GM23338 (cell line): ENCODE results near the gene VMAC. TPM values are rescaled to one million over a fixed set of nuclear protein-coding genes. Genes with fewer than 3 reads are reported as not detected.

Experiments used
- ATAC-seq: fragments of 200-7000 bp; cut with Tn5 transposase; 3 replicates; pipeline ENCODE4 v1.9.1; 2020
- DNase-seq: peaks from one replicate; pipeline ENCODE4 v3.0.0-alpha.2; 2015; ENCODE audit warnings: low spot score
- H2AFZ ChIP-seq: fragments of 200-600 bp; sonication (generic); 2 replicates; pipeline ENCODE4 v1.8.0; 2016; ENCODE audit warnings: antibody characterized with exemption, mild to moderate bottlenecking, moderate library complexity
- H3F3A ChIP-seq: fragments of 200-600 bp; sonication (generic); replicated peaks from 2 replicates; pipeline ENCODE4 v1.8.0; 2017; ENCODE audit warnings: antibody characterized with exemption, mixed run types, low read depth
- H3K27ac ChIP-seq: fragments of 200-600 bp; sonication (generic); 2 replicates; pipeline ENCODE4 v1.6.1; 2016; ENCODE audit warnings: low read depth
- H3K27me3 ChIP-seq: fragments of 200-600 bp; sonication (generic); 2 replicates; pipeline ENCODE4 v1.8.0; 2016; ENCODE audit warnings: mild to moderate bottlenecking, mixed run types, moderate library complexity; ENCODE audit not compliant: insufficient read depth
- H3K36me3 ChIP-seq: fragments of 200-600 bp; sonication (generic); 2 replicates; pipeline ENCODE4 v1.8.0; 2016; ENCODE audit warnings: mild to moderate bottlenecking; ENCODE audit not compliant: insufficient read depth
- H3K4me1 ChIP-seq: fragments of 200-600 bp; sonication (generic); 2 replicates; pipeline ENCODE4 v1.8.0; 2016; ENCODE audit warnings: mild to moderate bottlenecking, moderate library complexity; ENCODE audit not compliant: insufficient read depth
- H3K4me2 ChIP-seq: fragments of 200-600 bp; sonication (generic); 2 replicates; pipeline ENCODE4 v1.7.1; 2017; ENCODE audit warnings: mixed run types
- H3K4me3 ChIP-seq: fragments of 200-600 bp; sonication (generic); 2 replicates; pipeline ENCODE4 v1.6.1; 2016; ENCODE audit warnings: mixed run types
- H3K79me2 ChIP-seq: fragments of 200-600 bp; sonication (generic); replicated peaks from 2 replicates; pipeline ENCODE4 v1.8.0; 2017; ENCODE audit warnings: mild to moderate bottlenecking; ENCODE audit not compliant: insufficient read depth
- H3K9me2 ChIP-seq: fragments of 200-600 bp; sonication (generic); 2 replicates; pipeline ENCODE4 v1.8.0; 2017; ENCODE audit not compliant: insufficient read depth
- H4K20me1 ChIP-seq: fragments of 200-600 bp; sonication (generic); replicated peaks from 2 replicates; pipeline ENCODE4 v1.8.0; 2017; ENCODE audit warnings: mild to moderate bottlenecking; ENCODE audit not compliant: insufficient read depth
- H3K27ac Mint-ChIP-seq: 2 replicates; pipeline ENCODE4 v1.8.0; 2020; ENCODE audit warnings: inconsistent platforms, mild to moderate bottlenecking, moderate library complexity, mixed read lengths
- H3K27me3 Mint-ChIP-seq: 3 replicates; pipeline ENCODE4 v1.8.0; 2022; ENCODE audit warnings: low read depth, mild to moderate bottlenecking, moderate library complexity, mixed read lengths, inconsistent platforms; ENCODE audit not compliant: insufficient read depth, poor library complexity
- H3K36me3 Mint-ChIP-seq: 3 replicates; pipeline ENCODE4 v1.8.0; 2021; ENCODE audit warnings: low read depth, mild to moderate bottlenecking, inconsistent platforms, moderate library complexity, mixed read lengths
- H3K4me1 Mint-ChIP-seq: 3 replicates; pipeline ENCODE4 v1.8.0; 2020; ENCODE audit warnings: mild to moderate bottlenecking, inconsistent platforms, mixed read lengths
- H3K4me3 Mint-ChIP-seq: 3 replicates; pipeline ENCODE4 v1.8.0; 2021; ENCODE audit warnings: moderate library complexity, mild to moderate bottlenecking, inconsistent platforms, mixed read lengths
- H3K9me3 Mint-ChIP-seq: 3 replicates; pipeline ENCODE4 v1.8.0; 2020; ENCODE audit warnings: moderate library complexity, mild to moderate bottlenecking, inconsistent platforms, mixed read lengths
- CREB1 ChIP-seq: fragments of 250-450 bp; sonication (Bioruptor Pico); IDR thresholded peaks from 2 replicates; pipeline ENCODE4 v1.5.0; 2020; ENCODE audit warnings: low read depth, mild to moderate bottlenecking, moderate library complexity
- CTCF ChIP-seq, 2 experiments: fragments of 200-600 bp in 1 of 2; sonication (generic) in 1 of 2; conservative IDR thresholded peaks; 2 replicates each; pipeline versions ENCODE4 v1.5.1 to v1.6.1; 2016 to 2017; ENCODE audit warnings: antibody characterized with exemption in 2 of 2, low read depth in 2 of 2, mild to moderate bottlenecking in 2 of 2, moderate library complexity in 1 of 2
- ETS1 ChIP-seq: IDR thresholded peaks from 2 replicates; pipeline ENCODE4 v1.6.1; 2016; ENCODE audit warnings: antibody characterized with exemption
- EZH2 ChIP-seq: fragments of 200-600 bp; sonication (generic); IDR thresholded peaks from one replicate; pipeline ENCODE4 v1.8.0; 2017; ENCODE audit warnings: antibody characterized with exemption, mild to moderate bottlenecking, low read depth; ENCODE audit not compliant: unreplicated experiment
- EZH2phosphoT487 ChIP-seq: fragments of 200-600 bp; sonication (generic); IDR thresholded peaks from one replicate; pipeline ENCODE4 v1.8.1; 2018; ENCODE audit warnings: antibody characterized with exemption; ENCODE audit not compliant: unreplicated experiment
- JUNB ChIP-seq: IDR thresholded peaks from one replicate; pipeline ENCODE4 v1.6.1; 2016; ENCODE audit warnings: antibody characterized with exemption; ENCODE audit not compliant: unreplicated experiment
- NANOG ChIP-seq: IDR thresholded peaks from 2 replicates; pipeline ENCODE4 v1.6.1; 2016; ENCODE audit warnings: antibody characterized with exemption, borderline replicate concordance
- POLR2AphosphoS5 ChIP-seq: IDR thresholded peaks from 2 replicates; pipeline ENCODE4 v1.6.1; 2016; ENCODE audit warnings: antibody characterized with exemption, low read depth
- STAT1 ChIP-seq: IDR thresholded peaks from one replicate; pipeline ENCODE4 v1.6.1; 2016; ENCODE audit warnings: antibody characterized with exemption; ENCODE audit not compliant: unreplicated experiment
- ZNF114 ChIP-seq: fragments of 250-450 bp; sonication (Bioruptor Pico); IDR thresholded peaks from 2 replicates; pipeline ENCODE4 v1.5.0; 2020; ENCODE audit warnings: mild to moderate bottlenecking, moderate library complexity
- ZNF331 ChIP-seq: fragments of 250-450 bp; sonication (Bioruptor Pico); IDR thresholded peaks from 2 replicates; pipeline ENCODE4 v1.5.0; 2020; ENCODE audit warnings: low read depth, mild to moderate bottlenecking, moderate library complexity
- polyA plus RNA-seq: library from polyadenylated mRNA; unstranded; fragments of >200 nt; fragmentation: Nextera tagmentation; extraction: Ambion mirVana; gene quantifications from 2 replicates; pipeline ENCODE4 v1.2.1, GENCODE V29; 2016
- total RNA-seq: library from RNA; depleted of rRNA; stranded (reverse); fragments of >200 nt; shearing (Covaris generic); gene quantifications from 2 replicates; pipeline ENCODE4 v1.2.3, GENCODE V29; 2014
- TF ChIP-seq, protein P1 (sequence below): fragments of 250-450 bp; sonication (Bioruptor Pico); IDR thresholded peaks from 2 replicates; pipeline ENCODE4 v1.5.0; 2020; ENCODE audit warnings: mild to moderate bottlenecking, moderate library complexity
- TF ChIP-seq, protein P2 (sequence below): IDR thresholded peaks from one replicate; pipeline ENCODE4 v1.6.1; 2018; ENCODE audit warnings: antibody characterized with exemption; ENCODE audit not compliant: unreplicated experiment

Gene VMAC
- total and polyA plus RNA-seq, 2 experiments from 2014 or later: 0.79 to 3.7 TPM

DNA sequence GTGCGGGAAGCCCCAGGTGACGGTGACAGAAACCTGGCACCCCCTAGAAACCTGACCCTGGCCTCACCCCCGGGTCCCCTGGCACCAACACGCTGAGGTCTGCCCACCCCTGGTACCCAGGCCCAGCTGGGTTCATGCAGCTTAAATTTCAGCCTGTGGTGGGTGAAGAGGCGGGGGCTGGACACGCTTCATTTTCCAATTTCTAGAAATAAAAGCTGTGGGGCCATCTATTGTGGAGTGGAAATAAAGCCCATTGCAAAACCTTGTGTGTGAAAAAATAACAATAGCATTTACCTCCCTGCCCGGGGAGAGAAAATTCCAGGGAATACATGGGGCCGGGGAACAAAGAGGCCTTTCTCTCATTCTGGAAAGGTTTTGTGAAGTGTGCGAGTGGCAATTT, 26.8 kb upstream of the VMAC start:
- H3K27me3 ChIP-seq: no peaks in the 10 kb centered on the region
- H3K9me3 Mint-ChIP-seq: no peaks in the 10 kb centered on the region; the same call in 2 of the 3 replicates
- H3K4me3 Mint-ChIP-seq: no peak overlapping the region
- TF ChIP-seq ZNF114 (no peak), POLR2AphosphoS5 (no peak), CTCF (conservative IDR thresholded peaks at IDR 0.05; ENCODE audit: low read depth in 2 of 2) (no peak), EZH2 (no peak), NANOG (no peak), ZNF331 (CRISPR knock-in tag) (no peak), CREB1 (no peak), JUNB (no peak), STAT1 (no peak), ETS1 (no peak), EZH2phosphoT487 (no peak)
- TF ChIP-seq, protein P1, sequence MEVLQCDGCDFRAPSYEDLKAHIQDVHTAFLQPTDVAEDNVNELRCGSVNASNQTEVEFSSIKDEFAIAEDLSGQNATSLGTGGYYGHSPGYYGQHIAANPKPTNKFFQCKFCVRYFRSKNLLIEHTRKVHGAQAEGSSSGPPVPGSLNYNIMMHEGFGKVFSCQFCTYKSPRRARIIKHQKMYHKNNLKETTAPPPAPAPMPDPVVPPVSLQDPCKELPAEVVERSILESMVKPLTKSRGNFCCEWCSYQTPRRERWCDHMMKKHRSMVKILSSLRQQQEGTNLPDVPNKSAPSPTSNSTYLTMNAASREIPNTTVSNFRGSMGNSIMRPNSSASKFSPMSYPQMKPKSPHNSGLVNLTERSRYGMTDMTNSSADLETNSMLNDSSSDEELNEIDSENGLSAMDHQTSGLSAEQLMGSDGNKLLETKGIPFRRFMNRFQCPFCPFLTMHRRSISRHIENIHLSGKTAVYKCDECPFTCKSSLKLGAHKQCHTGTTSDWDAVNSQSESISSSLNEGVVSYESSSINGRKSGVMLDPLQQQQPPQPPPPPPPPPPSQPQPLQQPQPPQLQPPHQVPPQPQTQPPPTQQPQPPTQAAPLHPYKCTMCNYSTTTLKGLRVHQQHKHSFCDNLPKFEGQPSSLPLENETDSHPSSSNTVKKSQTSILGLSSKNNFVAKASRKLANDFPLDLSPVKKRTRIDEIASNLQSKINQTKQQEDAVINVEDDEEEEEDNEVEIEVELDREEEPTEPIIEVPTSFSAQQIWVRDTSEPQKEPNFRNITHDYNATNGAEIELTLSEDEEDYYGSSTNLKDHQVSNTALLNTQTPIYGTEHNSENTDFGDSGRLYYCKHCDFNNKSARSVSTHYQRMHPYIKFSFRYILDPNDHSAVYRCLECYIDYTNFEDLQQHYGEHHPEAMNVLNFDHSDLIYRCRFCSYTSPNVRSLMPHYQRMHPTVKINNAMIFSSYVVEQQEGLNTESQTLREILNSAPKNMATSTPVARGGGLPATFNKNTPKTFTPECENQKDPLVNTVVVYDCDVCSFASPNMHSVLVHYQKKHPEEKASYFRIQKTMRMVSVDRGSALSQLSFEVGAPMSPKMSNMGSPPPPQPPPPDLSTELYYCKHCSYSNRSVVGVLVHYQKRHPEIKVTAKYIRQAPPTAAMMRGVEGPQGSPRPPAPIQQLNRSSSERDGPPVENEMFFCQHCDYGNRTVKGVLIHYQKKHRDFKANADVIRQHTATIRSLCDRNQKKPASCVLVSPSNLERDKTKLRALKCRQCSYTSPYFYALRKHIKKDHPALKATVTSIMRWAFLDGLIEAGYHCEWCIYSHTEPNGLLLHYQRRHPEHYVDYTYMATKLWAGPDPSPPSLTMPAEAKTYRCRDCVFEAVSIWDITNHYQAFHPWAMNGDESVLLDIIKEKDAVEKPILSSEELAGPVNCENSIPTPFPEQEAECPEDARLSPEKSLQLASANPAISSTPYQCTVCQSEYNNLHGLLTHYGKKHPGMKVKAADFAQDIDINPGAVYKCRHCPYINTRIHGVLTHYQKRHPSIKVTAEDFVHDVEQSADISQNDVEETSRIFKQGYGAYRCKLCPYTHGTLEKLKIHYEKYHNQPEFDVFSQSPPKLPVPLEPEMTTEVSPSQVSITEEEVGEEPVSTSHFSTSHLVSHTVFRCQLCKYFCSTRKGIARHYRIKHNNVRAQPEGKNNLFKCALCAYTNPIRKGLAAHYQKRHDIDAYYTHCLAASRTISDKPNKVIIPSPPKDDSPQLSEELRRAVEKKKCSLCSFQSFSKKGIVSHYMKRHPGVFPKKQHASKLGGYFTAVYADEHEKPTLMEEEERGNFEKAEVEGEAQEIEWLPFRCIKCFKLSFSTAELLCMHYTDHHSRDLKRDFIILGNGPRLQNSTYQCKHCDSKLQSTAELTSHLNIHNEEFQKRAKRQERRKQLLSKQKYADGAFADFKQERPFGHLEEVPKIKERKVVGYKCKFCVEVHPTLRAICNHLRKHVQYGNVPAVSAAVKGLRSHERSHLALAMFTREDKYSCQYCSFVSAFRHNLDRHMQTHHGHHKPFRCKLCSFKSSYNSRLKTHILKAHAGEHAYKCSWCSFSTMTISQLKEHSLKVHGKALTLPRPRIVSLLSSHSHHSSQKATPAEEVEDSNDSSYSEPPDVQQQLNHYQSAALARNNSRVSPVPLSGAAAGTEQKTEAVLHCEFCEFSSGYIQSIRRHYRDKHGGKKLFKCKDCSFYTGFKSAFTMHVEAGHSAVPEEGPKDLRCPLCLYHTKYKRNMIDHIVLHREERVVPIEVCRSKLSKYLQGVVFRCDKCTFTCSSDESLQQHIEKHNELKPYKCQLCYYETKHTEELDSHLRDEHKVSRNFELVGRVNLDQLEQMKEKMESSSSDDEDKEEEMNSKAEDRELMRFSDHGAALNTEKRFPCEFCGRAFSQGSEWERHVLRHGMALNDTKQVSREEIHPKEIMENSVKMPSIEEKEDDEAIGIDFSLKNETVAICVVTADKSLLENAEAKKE (CRISPR knock-in tag): no peak
- TF ChIP-seq, protein P2, sequence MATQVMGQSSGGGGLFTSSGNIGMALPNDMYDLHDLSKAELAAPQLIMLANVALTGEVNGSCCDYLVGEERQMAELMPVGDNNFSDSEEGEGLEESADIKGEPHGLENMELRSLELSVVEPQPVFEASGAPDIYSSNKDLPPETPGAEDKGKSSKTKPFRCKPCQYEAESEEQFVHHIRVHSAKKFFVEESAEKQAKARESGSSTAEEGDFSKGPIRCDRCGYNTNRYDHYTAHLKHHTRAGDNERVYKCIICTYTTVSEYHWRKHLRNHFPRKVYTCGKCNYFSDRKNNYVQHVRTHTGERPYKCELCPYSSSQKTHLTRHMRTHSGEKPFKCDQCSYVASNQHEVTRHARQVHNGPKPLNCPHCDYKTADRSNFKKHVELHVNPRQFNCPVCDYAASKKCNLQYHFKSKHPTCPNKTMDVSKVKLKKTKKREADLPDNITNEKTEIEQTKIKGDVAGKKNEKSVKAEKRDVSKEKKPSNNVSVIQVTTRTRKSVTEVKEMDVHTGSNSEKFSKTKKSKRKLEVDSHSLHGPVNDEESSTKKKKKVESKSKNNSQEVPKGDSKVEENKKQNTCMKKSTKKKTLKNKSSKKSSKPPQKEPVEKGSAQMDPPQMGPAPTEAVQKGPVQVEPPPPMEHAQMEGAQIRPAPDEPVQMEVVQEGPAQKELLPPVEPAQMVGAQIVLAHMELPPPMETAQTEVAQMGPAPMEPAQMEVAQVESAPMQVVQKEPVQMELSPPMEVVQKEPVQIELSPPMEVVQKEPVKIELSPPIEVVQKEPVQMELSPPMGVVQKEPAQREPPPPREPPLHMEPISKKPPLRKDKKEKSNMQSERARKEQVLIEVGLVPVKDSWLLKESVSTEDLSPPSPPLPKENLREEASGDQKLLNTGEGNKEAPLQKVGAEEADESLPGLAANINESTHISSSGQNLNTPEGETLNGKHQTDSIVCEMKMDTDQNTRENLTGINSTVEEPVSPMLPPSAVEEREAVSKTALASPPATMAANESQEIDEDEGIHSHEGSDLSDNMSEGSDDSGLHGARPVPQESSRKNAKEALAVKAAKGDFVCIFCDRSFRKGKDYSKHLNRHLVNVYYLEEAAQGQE: no peak
- no peak overlapping the region for H3K27ac Mint-ChIP-seq
- no peaks in the 10 kb centered on the region for H3K9me2 ChIP-seq
- H3K4me1 Mint-ChIP-seq: peaks cover 14% of the 10 kb centered on the region
- peaks cover 5% of the 10 kb centered on the region for H3K27me3 Mint-ChIP-seq
- ATAC-seq: no peak
- no peak overlapping the region for H3K4me2 ChIP-seq
- H2AFZ ChIP-seq: no peak overlapping the region
- H3K79me2 ChIP-seq: no peaks in the 10 kb centered on the region
- no peaks in the 10 kb centered on the region for H3K36me3 Mint-ChIP-seq
- no peak overlapping the region for H3K27ac ChIP-seq
- no peak for DNase-seq
- H4K20me1 ChIP-seq: no peaks in the 10 kb centered on the region
- no peaks in the 10 kb centered on the region for H3K36me3 ChIP-seq
- peaks cover 14% of the 10 kb centered on the region; the same call in 1 of the 2 replicates for H3K4me1 ChIP-seq
- no peaks in the 10 kb centered on the region for H3F3A ChIP-seq
- no peak overlapping the region for H3K4me3 ChIP-seq
